CD4-positive, alpha-beta T cell treated with Interleukin-1 beta for 1 hour (primary cell): ENCODE data around the gene TFRC.
"Not testable (repeated sequence)": the region's sequence is repeated elsewhere in the genome, so short reads cannot be mapped to it uniquely, and the experiment has no call there.

Experiments used
- DNase-seq, 2 donors: peaks; one replicate each; pipeline ENCODE4 v3.0.0-alpha.2; 2020 to 2022

The TFRC gene

GRCh38 chr3:196081002-196081833, 672 bp downstream of the TFRC start:
- peak; percentile 37 to 53 for DNase-seq

GRCh38 chr3:196080101-196080846, 1.6 kb downstream of the TFRC start:
- not testable (repeated sequence) for DNase-seq

- DNase-seq = no peak
Observed at GRCh38 chr3:196079682-196080081, 2.2 kb downstream of the TFRC start.

GRCh38 chr3:196075013-196075412, 6.9 kb downstream of the TFRC start:
- no peak for DNase-seq

- DNase-seq = peak; percentile 74 to 84
Observed at GRCh38 chr3:196073255-196073753, 8.6 kb downstream of the TFRC start.

- DNase-seq = no peak
Observed at GRCh38 chr3:196072313-196072712, 9.6 kb downstream of the TFRC start.

- not testable (repeated sequence) for DNase-seq
Observed at GRCh38 chr3:196068812-196069211, 13.1 kb downstream of the TFRC start.

GRCh38 chr3:196067439-196067838, 14.5 kb downstream of the TFRC start:
- DNase-seq = no peak

GRCh38 chr3:196063971-196064370, 17.9 kb downstream of the TFRC start:
- DNase-seq = no peak

GRCh38 chr3:196063456-196063855, 18.4 kb downstream of the TFRC start:
- no peak for DNase-seq

- no peak for DNase-seq
Observed at GRCh38 chr3:196063049-196063448, 18.8 kb downstream of the TFRC start.

GRCh38 chr3:196060834-196061233, 21.1 kb downstream of the TFRC start:
- DNase-seq = no peak

- DNase-seq = no peak
Observed at GRCh38 chr3:196057760-196058331, 24.0 kb downstream of the TFRC start.

- DNase-seq = not testable (repeated sequence)
Observed at GRCh38 chr3:196056371-196056770, 25.5 kb downstream of the TFRC start.

GRCh38 chr3:196055683-196056270, 26.1 kb downstream of the TFRC start:
- DNase-seq = peak in 1 of 2 donors; percentile 79

- DNase-seq = no peak
Observed at GRCh38 chr3:196055240-196055639, 26.6 kb downstream of the TFRC start.

- no peak for DNase-seq
Observed at GRCh38 chr3:196054661-196055060, 27.2 kb downstream of the TFRC start.

- no peak for DNase-seq
Observed at GRCh38 chr3:196053487-196053886, 28.4 kb downstream of the TFRC start.

- no peak for DNase-seq
Observed at GRCh38 chr3:196051282-196052076, 30.4 kb downstream of the TFRC start.

GRCh38 chr3:196050597-196050996, 31.3 kb downstream of the TFRC start:
- DNase-seq = no peak

- DNase-seq = no peak
Observed at GRCh38 chr3:196049653-196050052, 32.2 kb downstream of the TFRC start.

- DNase-seq = no peak
Observed at GRCh38 chr3:196048922-196049598, 32.8 kb downstream of the TFRC start.
